GM21737 (cell line): ENCODE results near the gene FMN2.
"Not testable (repeated sequence)": the region's sequence is repeated elsewhere in the genome, so short reads cannot be mapped to it uniquely, and the experiment has no call there.

Experiments used
- ATAC-seq: cut with Tn5 transposase; IDR thresholded peaks from one replicate; pipeline ENCODE4 v1.9.1; 2021; ENCODE audit warnings: mild to moderate bottlenecking, moderate library complexity; ENCODE audit not compliant: unreplicated experiment

Gene FMN2

DNA sequence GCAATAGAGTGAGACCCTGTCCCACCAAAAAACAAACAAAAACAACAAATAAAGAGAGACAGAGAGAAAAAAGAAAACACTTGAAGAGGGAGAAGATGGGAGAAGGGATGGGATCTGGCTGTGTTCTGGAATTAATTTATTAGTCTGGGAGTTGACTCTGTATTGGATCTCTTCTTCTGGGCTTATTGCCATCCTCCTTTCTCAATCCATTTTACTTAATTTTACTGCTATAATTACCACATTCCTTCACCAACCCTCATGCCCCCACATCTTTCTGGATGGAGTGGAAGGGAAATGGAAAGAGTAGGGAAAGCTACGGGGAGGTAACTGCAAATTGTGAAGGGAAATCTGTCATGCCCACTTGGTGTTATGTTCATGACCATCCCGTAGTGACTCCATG is 42.9 kb downstream of the FMN2 start:
- no peak for ATAC-seq

DNA sequence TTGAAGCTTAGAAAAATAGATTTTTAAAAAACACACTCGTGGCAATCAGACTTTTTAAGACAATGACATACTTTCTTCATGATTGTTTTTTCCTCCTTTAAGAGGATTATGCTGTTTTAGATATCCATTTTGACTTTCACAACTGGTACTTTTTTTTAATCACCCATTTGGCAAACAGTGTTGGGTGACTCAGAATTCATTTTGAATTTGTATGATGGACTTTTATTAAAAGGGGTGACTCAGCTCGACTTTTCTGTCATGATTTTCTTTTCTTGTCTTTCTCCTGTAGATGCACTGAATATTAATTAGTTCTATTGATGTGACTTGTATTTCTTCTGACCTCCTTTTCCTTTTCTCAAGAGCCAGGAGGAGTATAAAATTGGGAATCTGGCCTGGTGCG is 44.7 kb downstream of the FMN2 start:
- no peak for ATAC-seq

DNA sequence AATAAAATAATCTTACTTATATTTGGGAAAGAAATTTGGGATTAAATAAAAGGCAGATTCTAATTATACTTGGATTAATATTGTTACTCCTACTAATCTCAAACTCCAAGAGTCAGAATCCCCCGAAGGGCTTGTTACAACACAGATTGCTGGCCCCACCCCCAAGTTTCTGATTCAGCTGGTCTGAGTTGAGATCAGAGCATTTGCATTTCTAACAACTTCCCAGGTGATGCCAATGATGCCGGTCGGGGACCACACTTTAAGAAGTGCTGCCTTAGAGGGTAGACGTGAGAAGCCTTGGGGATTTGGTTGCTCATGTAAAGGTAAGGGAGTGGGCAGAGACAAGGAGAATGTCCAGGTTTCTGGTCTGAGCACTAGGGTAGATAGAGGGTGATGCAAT is 47.2 kb downstream of the FMN2 start:
- ATAC-seq: no peak

DNA sequence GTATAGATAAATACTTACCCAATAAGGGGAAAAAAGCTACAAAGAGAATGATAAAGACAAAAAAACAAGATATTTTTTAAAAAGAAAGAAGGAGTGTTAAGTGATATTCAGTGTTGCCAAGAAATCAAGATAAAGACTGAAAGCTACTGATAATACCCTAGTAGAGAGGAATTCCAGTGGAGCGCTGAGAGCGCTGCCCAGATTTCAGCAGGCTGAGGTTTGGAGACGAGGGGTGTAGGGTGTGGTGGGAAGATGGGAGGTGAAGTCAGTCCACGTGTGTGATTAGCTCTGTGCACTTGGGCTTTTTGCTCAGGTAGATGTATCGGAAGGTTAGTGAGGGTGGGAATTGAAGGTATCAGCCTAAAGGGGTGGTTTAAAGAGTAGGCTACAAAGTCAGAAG is 47.8 kb downstream of the FMN2 start:
- no peak for ATAC-seq

GRCh38 chr1:240145120-240145519 is 53.4 kb downstream of the FMN2 start:
- ATAC-seq: no peak

GRCh38 chr1:240148333-240148732 is 56.6 kb downstream of the FMN2 start:
- no peak for ATAC-seq

- ATAC-seq: no peak
Measured at GRCh38 chr1:240149484-240150094, 57.9 kb downstream of the FMN2 start.

GRCh38 chr1:240151136-240151735 is 59.6 kb downstream of the FMN2 start:
- ATAC-seq: no peak

GRCh38 chr1:240152611-240153297 is 61.1 kb downstream of the FMN2 start:
- ATAC-seq: no peak

DNA sequence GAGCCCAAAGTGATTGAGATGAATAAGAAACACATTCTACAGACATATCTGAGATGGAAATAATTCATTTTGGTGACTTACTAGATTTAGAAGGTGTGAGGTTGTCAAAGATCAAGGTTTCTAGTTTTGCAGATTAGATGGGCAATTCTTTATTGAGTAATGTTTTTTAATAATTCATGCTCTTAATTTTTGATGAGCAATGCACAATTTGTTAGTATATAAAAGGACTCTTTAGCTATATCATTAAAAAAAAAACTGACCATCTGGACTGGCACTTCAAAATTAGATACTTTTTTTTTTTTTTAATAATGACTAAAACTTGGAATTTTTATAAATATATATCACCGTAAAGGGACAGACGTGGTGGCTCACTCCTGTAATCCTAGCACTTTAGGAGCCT is 63.9 kb downstream of the FMN2 start:
- ATAC-seq: no peak

DNA sequence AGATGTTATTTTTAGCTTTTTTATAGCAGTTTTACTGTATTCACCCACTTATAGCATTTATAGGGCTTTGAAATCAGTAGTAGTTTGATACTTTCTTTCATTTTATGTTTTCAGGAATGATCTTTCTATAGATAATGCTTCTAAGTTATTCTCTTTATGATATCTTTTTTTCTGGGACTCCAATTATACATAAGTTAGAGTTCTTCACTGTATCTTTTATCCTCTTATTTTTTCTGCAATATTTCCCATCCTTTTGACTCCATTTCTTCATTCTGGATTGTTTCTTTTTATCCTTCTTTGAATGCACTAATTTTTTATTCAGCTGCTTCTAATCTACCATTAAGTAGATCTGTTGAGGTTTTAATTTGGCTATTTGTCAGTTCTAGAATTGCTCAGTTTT is 73.1 kb downstream of the FMN2 start:
- no peak for ATAC-seq

DNA sequence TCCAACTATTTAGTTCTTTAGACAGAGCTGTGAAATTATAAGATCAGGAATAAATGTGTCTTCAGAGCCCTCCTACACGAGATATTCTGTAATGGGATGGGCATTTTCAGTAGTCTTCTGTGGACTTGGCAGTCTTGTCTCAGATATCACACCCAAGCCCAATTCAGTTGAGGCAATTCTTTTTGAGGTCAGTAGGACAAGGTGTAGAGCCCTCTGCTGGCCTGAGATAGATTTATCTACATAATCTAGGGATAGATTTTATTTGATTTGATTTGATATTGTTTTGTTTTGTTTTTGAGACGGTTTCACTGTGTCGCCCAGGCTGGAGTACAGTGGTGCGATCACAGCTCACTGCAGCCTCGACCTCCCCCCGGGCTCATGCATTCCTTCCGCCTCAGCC is 77.5 kb downstream of the FMN2 start:
- ATAC-seq: no peak

- ATAC-seq: no peak
Measured at GRCh38 chr1:240170266-240170665, 78.6 kb downstream of the FMN2 start.

GRCh38 chr1:240170806-240171205 is 79.1 kb downstream of the FMN2 start:
- no peak for ATAC-seq

DNA sequence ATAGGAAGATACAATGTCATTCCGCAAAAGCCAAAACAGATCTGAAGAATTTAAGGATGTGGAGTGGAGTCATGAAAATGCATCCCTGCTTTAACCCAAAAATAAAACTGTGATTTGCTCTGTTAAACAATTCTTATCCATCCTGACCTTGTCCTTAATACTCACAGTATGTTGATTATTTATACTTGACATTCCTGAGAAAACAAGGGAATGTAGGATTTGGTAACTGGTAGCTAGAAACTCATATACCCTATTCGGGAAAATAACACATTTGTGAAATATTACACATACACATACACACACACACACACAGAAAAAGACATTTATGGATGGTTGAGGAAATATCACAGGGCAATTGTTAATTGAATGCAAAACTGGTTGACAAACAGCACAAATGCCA is 80.2 kb downstream of the FMN2 start:
- no peak for ATAC-seq

DNA sequence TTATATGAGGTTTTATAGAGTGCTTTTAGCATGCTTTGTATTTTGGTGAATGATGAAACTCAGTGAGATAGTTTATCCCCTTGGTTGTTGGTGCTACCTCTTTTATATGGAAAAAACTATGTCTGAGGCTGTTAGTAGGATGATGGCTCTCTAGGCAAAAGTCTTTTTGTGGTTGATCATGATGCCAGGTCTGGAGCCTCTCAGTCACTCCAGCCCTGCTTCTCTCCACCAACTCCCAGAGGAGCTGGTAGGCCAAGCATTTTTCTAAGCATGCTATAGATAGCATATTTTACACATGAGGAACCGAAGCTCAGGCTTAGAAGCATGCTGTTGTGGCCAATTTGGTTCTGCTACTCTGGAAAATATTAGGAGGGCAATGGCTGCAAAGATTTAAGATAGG is 82.2 kb downstream of the FMN2 start:
- ATAC-seq: no peak

- ATAC-seq: no peak
Measured at GRCh38 chr1:240174734-240175133, 83.1 kb downstream of the FMN2 start.

DNA sequence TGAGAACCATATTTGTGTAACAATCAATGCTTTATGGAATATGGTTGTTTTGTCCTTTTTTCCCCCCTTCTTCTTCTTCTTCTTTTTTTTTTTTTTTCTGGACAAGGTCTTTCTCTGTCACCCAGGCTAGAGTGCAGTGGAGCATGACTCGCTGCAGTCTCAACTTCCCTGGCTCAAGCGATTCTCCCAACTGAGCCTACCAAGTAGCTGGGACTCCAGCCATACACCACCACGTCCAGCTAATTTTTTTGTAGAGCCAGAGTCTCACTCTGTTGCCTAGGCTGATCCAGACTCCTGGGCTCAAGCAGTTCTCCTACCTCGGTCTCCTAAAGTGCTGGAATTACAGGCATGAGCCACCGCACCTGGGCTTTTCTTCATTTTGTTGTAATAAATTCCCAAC is 86.7 kb downstream of the FMN2 start:
- ATAC-seq: no peak

GRCh38 chr1:240184682-240185081 is 93.0 kb downstream of the FMN2 start:
- ATAC-seq: not testable (repeated sequence)

GRCh38 chr1:240188139-240188538 is 96.5 kb downstream of the FMN2 start:
- no peak for ATAC-seq

DNA sequence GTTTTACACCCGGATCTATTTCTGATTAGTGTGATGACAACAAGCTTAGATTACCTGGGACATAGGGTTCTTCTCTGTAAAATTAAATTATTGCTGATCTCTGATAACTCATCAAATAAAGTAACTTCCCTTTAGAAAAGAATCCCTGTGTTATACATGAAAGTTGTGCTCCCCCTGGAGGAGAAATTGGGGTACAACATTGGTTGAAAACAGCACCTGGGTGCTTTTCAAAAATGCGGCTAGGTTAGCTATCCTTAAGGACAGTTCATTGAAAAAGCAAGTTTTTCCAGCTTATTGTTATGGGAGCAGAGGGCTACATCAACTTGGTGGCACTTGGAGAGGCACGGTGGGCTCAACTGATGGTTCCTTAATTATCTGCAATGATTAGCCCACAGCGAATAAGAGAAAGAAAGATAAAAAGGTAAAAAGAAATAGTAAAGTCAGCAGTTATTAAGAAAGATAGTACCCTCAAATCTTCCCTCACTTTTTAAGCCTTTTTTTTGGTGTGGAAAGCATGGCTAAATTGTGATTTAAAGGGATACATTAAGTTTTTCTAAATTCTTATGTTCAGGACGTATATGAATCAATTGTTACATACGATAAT is 97.8 kb downstream of the FMN2 start:
- ATAC-seq: no peak

- no peak for ATAC-seq
Measured at GRCh38 chr1:240190881-240191401, 99.3 kb downstream of the FMN2 start.
